GM19193 (cell line): ENCODE measurements around the gene TNS3.

Experiments used
- POLR2A ChIP-seq: IDR thresholded peaks from 4 replicates; pipeline ENCODE4 v1.6.1; 2011; ENCODE audit not compliant: insufficient read depth, insufficient read length; ENCODE audit errors: extremely low read depth

Gene TNS3

DNA sequence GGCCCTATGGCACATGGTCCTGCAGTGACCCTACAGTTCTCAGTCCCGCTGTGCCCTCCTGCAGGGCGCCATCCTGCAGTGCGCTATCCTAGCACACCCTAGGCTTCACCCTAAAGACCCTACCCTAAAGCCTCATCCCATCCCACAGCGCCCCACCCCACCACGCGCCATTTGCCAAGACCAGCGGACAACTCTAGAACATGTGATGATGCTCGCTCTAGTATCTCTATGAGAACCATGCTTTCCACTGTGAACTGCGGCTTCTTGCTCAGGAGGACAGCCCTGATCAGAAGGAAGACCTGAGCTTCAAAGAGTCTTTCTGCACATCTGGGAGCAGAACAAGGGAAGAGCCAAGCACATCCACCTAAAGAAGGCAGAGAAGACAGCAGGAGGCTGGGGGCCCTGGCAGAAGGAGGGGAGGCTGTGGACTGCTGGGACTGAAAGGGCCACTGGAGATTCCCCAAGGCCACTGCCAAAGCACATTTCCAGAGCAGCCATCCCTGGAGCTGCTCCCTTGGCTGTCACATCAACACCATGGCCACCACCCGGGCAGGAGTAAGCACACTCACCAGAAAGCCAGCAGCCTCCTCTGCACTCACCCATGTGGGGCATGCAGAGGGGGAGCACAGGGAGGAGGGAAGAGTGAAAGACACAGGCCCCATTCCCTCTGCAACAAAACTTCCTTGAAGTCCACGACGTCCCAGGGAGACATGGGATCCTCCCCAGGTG lies 134.1 kb downstream of the TNS3 start:
- TF ChIP-seq POLR2A, result no peak

DNA sequence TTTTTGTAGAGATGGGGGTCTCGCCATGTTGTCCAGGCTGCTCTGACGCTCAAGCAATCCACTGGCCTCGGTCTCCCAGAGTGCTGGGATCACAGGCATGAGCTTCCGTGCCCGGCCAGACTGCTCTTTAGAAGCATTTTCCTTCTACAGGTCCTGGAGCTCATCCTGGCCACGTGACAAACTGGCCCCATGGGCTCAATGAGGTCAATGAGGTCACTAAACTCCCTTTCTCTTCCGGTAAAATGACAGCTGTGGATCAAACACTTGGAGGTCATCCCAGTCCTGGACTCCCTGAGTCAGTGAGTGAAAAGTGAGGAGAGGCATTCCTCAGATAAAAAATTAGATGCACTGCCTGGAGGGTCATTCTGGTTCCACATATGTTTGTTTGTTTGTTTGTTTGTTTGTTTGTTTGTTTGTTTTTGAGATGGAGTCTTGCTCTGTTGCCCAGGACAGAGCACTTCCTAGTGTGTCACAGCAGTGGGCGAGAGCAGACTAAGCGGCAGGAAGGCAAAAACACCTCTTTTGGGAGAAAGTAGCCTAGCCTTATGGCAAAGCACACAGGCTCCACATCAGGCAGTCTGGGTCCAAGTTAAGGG lies 134.9 kb downstream of the TNS3 start:
- no peak for TF ChIP-seq POLR2A

DNA sequence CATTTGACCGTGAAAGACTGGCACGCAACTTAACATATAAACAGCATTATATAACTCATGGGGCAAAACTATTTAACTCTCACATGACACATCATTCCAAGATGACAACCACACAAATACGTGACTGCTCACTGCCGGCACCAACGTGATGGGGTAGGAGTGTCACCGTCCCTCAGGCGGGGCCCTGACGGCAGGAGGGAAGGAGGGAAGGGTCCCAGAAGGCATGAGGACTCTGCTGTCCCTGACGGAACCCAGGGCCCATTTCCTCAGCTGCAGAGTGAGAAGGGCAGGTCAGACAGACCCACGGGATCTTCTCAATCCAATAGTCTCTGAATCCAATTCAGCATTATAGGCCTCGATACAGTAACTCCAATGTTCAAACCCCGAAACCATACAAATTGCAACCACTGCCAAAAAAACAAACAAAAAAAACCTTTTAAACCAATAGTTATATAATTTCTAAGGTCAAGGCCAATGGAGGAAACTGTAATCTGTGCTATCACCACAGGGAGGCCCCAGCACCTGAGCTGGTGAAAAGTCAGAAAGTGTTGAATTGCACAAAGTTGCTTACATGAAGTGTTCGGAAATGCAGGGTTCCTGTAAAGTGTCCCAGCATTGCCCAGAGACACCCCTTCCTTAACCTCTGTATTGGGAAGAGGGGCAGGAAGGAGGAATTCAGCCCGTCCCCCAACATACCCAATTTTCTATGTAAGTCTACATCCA lies 137.4 kb downstream of the TNS3 start:
- no peak for TF ChIP-seq POLR2A

DNA sequence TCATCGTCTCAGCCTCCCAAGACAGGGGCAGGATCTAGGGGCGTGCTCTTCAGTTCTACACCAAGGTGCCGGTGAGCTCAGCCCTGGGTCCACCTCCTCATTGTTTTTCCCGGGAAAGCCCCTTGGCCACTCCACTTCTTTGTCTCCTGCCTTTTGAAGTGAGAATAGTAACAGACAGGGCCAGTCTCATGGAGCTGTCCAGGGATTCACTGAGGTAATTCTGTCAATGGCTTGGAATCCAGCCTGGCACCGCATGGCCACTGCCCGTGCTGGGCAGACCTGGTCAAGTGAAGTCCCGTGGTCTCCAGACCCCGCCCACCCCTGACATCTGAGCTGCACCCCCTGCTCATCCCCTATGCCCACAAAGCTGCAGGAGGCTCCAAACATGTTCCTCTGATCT lies 138.9 kb downstream of the TNS3 start:
- TF ChIP-seq POLR2A, result no peak

DNA sequence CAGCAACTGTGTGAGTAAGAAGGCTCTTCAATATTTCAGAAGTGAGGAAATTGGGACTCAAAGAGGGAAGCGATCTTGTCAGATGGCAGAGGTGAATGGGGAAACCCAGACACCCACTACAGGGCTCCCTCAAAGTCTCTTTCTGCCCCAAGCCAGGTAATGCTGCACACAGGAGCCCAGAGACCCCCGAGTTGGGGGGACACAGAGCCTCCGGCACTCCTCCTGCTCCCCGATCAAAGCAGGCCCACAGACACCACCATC lies 139.4 kb downstream of the TNS3 start:
- no peak for TF ChIP-seq POLR2A

DNA sequence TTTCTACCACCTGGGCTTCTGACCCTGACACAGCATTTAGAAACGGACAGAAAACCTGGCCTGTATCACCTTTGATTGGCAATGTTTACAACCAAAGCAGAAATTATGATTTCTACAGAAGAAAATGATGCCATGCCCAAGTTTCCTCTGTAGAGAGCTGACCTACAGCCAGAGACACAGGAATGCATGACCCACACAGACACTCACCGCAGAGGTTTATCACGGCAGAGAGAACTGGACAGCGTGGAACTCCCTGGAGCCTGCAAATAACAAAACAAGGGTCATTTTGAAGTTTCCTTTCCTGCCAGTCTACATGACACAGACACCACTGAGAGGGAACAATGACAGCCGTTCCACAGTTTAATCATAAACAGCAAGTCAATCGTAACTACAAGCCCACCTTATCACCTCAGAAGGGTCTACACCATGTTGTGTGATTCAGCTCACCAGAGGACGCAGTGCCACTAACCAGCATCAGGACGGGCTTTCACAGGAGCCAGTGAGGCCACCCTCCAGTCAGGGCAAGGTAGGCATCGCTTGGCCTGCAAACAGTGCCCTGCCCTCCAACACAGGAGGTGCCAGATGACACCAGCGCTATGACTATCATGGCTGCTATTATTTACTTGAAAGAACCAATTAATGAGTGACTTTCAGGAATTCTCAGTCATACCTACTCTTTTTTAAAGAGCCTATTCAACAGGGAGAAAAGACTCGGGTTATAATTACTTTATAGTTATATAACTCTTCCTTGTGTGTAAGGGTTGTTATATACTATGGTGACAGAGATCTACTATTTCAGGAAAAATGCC lies 139.9 kb downstream of the TNS3 start:
- TF ChIP-seq POLR2A, result no peak

DNA sequence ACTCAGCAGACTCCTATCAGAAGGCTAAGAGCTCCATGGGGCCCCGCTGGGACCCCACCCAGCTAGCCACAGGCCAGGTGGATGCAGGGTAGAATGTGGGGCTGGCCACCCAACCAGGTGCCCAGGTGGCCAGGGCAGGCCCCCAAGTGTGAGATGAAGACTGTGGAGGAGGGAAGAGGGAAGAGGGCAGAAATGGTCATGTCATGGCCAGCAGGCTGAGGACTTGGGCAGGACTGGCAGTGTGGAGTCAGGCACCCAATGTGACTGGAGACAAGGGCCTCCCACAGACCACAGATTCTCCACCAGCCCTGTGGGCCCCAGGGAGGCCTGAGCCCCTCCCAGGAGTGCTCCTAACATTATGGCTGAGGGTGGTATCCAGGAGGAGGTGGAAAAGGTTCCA lies 141.6 kb downstream of the TNS3 start:
- TF ChIP-seq POLR2A, result no peak

DNA sequence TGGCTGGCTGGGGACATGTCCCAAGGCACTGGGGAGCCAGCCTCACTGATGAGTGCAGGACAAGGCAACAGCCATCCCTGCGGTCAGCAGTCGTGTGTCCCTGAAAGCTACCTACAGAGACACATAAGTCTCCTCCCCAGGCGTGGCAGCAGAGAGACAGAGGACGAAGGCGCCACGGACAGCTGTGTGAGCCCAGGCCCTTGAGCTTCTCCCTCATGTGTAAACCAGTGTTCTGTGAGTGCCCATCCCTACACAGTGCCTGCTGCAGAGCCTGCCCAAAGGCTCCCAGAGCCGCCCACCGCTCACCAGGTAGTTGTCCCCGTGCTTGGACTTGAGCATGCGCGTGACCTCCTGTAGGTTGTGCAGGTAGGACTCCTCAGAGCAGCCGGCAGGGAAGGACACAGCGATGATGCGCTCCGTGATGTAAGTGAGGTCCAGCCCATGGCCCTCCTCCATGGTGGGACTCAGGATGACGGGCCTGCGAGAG lies 142.7 kb downstream of the TNS3 start:
- no peak for TF ChIP-seq POLR2A

DNA sequence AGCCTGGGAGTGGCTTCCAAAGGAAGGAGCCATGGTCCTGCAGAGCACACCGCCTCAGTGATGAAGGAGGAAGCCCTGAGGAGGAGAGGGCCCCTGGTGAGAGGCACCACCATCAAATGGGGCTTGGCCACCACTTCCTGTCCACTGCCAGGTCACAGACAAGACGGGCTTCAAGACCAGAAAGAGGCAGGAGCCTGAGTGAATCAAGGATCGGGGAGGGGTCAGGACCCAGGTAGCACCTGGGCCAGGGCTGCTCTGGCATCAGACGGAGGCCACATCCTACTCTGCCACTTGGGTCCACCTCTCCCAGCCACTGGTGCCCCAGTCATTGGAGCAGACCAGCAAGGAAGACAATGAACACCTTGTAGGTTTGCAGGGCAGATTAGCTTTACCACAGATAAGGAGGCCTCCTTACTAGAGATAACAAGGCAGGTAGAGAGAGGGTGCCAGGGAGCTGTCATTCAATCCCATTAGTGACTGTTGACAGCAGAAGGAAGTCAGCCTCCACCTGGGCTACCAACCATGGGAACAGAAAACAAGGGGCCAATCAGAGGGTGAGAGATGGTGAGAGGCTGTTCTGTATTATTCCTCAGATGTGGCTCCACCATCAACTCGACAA lies 143.4 kb downstream of the TNS3 start:
- TF ChIP-seq POLR2A, result no peak

DNA sequence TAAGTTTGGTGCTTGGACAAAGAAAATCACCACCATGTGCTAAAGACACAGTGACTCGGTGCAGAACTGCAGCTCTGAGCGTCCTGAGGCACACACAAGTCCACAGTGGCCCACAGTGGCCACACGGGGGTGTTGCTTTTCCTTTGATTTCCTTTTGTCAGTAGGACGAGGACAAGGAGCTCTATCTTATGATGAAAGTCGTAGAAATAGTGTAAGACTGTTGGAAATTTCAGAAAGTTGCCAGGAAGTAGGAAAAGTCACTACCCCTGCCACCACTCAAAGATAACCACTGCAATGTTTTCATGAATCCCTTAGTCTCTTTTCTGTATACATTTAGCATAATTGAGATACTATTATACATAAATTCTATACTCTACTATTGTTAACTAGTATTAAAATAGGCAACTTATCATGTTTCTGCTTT lies 146.0 kb downstream of the TNS3 start:
- TF ChIP-seq POLR2A, result no peak

DNA sequence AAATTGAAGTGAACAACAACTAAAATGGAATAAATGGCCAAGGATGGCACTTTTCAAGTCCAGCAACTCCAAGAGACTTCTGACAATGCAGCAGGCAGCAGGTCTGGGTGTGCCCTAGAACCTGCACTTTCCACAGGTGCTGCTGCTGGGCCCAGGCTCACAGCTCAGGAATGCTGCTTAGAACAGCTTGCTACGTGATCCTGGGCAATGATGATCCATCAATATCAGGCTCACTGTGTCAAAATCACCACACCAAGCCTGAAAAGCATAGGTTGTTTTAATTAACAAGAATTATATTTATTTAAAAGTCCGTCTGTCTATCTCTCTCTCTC lies 148.4 kb downstream of the TNS3 start:
- TF ChIP-seq POLR2A, result no peak

DNA sequence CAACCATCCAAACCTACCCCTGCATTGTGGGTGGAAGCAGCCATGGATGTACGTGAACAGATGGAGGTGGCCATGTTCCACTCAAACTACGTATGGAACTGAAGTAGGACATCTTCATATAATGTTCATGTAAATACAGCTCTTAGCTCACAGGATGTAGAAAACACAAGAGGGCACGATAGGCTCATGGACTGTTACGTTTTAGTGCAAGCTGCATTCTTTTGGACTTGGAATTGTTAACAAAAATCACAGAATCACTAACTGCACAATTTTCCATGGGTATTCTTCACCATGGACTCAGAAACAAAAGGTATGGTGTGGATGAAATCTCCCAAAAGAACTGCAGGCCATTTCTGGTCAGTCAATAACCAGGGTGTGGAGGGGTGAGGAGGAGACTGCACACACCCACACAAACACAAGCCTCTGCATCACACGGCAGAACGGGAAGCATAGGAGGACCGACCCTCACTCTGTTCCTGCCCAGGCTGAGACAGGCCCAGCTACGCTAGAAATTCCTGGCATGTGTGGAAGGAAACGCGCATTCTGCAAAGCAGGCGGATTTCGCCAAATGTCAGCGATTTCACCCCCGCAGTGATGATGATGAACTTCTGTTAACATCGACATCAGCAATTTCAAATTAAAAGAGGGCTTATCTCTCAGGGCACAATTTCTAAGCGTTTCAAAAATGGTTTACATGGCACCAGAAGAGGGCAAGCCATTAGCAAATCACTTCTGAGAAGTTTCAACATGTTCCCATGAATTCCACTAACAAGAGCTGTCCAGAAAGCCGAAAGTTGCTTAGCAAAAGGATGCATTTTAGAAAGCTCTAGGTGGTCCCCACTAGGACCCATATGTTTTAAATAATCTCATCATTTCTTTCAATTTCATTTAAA lies 149.0 kb downstream of the TNS3 start:
- no peak for TF ChIP-seq POLR2A

DNA sequence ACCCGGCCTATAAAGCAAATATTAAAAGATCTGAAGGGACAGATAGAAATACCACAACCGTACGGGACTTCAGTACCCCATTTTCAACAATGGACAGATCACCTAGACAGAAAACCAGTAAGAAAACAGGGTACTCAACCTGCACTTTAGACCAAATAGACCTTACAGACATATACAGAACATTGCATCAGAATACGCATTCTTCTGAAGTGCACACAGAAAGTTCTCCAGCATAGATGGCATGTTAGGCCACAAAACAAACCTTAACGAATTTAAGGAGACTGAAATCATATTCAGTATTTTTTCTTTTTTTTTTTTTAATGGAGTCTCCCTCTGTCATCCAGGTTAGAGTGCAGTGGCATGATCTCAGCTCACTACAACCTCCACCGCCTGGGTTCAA lies 151.5 kb downstream of the TNS3 start:
- TF ChIP-seq POLR2A, result no peak
